AG09319 (cell line): ENCODE results near the gene SLC7A10.
"Not testable (repeated sequence)": the region's sequence is repeated elsewhere in the genome, so short reads cannot be mapped to it uniquely, and the experiment has no call there.

ENCODE experiments used
- DNase-seq: peaks from one replicate; pipeline ENCODE4 v3.0.0-alpha.2; 2010; ENCODE audit warnings: low read depth; ENCODE audit errors: extremely low read depth
- CTCF ChIP-seq: IDR thresholded peaks from 2 replicates; pipeline ENCODE4 v1.5.1; 2011; ENCODE audit warnings: low read depth, mild to moderate bottlenecking, inconsistent platforms, low read length, moderate library complexity

The SLC7A10 gene

GRCh38 chr19:33168528-33168927, 57.1 kb downstream of the SLC7A10 start:
- no peak for DNase-seq

GRCh38 chr19:33167438-33167837, 58.2 kb downstream of the SLC7A10 start:
- no peak for DNase-seq
- no peak for TF ChIP-seq CTCF

More at GRCh38 chr19:33168528-33168927, 57.1 kb downstream of the SLC7A10 start:
- TF ChIP-seq CTCF: no peak

GRCh38 chr19:33166037-33166436, 59.6 kb downstream of the SLC7A10 start:
- not testable (repeated sequence) for DNase-seq

GRCh38 chr19:33163481-33163880, 62.2 kb downstream of the SLC7A10 start:
- DNase-seq: no peak
- TF ChIP-seq CTCF: no peak

GRCh38 chr19:33161201-33161600, 64.4 kb downstream of the SLC7A10 start:
- no peak for TF ChIP-seq CTCF
- DNase-seq: no peak

- DNase-seq: no peak
- no peak for TF ChIP-seq CTCF
Observed at GRCh38 chr19:33159893-33160292, 65.8 kb downstream of the SLC7A10 start.

- TF ChIP-seq CTCF: no peak
- no peak for DNase-seq
Observed at GRCh38 chr19:33159149-33159548, 66.5 kb downstream of the SLC7A10 start.
